VCaP (cell line): ENCODE results near the gene SDK1.
"Not testable (repeated sequence)": the region's sequence is repeated elsewhere in the genome, so short reads cannot be mapped to it uniquely, and the experiment has no call there.

Experiments
- H3K27ac ChIP-seq: fragments of 450-650 bp; 2 replicates; pipeline ENCODE4 v1.5.1; 2017
- TF ChIP-seq, protein P1 (sequence below): fragments of 450-650 bp; conservative IDR thresholded peaks from 2 replicates; pipeline ENCODE4 v1.5.1; 2017; ENCODE audit warnings: mild to moderate bottlenecking, moderate library complexity

SDK1 gene

DNA sequence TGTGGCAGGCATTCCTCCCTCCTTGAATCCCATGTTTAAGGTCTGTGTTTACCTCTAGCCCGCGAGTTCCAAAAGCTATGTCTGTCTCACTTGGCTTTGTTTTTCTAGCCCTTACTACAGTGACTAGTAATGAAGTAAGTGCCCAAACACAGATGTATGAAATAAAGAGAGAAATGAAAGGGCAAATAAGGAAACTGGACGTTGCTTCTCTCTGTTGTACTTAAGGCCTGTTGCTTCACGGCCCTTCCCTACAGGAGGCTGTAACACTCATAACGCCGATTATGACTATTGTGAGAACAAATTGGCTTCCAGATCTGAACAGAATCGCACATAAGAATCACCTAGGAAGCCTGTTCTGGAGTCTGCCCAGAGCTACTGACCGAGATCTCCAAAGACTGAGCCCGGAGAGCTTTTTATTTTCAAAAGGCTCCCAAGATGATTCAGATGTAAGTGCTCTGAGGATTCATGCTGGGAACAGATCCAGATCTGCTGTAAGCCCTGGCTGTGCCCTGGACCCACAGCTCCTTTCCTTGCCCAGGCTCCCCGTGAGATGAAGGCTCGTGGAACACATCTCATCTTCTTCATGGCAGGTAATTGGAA lies 432.6 kb downstream of the SDK1 start:
- TF ChIP-seq, protein P1, sequence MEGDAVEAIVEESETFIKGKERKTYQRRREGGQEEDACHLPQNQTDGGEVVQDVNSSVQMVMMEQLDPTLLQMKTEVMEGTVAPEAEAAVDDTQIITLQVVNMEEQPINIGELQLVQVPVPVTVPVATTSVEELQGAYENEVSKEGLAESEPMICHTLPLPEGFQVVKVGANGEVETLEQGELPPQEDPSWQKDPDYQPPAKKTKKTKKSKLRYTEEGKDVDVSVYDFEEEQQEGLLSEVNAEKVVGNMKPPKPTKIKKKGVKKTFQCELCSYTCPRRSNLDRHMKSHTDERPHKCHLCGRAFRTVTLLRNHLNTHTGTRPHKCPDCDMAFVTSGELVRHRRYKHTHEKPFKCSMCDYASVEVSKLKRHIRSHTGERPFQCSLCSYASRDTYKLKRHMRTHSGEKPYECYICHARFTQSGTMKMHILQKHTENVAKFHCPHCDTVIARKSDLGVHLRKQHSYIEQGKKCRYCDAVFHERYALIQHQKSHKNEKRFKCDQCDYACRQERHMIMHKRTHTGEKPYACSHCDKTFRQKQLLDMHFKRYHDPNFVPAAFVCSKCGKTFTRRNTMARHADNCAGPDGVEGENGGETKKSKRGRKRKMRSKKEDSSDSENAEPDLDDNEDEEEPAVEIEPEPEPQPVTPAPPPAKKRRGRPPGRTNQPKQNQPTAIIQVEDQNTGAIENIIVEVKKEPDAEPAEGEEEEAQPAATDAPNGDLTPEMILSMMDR = no peak
- H3K27ac ChIP-seq = no peak overlapping the region

DNA sequence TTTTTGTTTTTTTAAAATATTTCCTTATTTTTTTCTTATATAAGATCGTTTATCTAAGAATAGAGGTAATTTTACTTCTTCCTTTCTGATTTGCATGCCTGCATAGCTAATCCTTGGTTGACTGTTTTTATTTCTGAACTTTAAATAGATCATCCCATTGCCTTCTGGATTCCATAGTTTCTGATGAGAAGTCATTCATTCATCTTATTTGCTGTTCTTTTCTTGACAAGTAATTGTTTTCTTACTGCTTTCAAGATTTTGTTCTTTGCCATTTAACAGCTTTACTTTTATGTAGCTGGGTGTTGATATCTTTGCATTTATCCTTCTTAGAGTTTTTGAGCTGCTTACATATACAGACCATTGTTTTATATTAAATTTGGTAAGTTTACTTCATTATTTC lies 437.9 kb downstream of the SDK1 start:
- TF ChIP-seq, protein P1 = no peak
- H3K27ac ChIP-seq = no peak overlapping the region

DNA sequence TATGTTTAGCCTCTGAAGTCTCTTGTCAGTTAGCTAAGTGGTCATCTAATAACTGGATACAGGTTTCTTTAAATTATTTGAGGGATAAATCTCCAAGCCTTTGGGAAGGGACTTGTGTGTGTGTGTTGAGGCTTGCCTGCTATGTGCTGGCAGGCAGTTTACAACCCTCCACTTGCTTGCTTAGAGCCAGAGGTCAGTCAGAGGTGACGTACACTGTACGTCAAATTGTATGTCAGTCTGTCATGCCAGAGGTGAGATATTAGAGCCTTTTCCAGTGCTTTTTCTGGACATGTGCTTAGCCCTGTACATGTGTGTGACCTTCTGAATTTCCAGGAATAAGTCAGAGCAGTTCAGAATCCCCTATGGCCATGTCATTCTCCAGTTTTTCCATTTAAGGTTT lies 438.9 kb downstream of the SDK1 start:
- H3K27ac ChIP-seq = no peak overlapping the region
- TF ChIP-seq, protein P1 = no peak

DNA sequence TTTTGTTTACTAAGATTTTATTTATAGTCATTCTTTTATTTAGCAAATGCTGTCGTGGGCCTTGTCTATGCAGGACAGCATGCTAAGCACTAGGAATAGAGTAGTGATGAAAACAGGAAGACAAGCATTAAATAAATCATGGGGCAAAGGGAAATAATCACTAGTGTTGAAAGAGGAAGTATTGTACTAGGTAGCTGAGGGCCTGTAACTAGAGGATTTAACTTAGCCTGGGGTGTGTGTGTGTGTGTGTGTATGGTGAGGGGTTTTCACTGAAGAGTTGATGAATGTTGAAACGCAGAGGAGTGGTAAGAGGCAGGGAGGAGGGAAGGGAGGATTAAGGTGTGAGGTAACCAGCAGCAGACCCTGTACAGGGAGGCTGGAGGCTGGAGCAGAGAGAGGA lies 446.4 kb downstream of the SDK1 start:
- H3K27ac ChIP-seq = no peak overlapping the region
- TF ChIP-seq, protein P1 = no peak

DNA sequence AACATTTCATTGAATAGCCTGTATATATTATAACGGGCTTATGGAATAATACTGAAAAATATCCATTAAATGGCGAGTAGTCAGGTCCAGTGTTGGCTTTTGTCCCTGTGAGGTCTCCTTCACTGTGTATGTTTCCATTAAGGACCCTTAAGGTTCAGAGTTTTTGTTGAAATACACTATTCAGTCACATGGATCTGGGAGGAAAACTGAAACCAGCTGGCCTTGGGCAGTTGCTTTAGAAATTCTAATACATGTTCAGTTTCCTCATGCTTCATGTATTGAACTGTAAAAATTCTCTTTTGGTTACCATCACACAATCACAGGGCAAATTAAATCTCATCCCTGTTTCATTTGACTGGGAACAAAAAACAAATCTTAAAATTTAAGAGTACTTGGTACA lies 447.3 kb downstream of the SDK1 start:
- TF ChIP-seq, protein P1 = no peak
- no peak overlapping the region for H3K27ac ChIP-seq

DNA sequence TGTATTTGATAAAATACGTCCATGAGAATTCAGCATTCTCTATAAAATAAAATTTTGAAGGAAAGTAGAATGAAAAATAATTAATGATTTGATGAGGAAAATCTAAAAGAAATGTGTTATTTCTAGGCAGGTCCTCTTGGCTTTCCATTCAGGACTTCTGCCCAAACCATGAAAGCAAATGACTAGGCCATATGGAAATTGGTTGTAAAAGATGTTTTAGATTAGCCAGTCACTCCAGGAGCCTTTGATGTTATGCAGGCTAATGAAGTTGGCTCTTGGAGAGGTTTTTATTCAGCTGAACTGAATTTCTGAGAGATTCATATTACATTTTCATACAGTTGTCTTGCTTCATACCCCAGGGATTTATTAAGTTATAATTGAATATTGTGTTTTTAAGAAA lies 452.8 kb downstream of the SDK1 start:
- H3K27ac ChIP-seq = no peak overlapping the region
- TF ChIP-seq, protein P1 = no peak

DNA sequence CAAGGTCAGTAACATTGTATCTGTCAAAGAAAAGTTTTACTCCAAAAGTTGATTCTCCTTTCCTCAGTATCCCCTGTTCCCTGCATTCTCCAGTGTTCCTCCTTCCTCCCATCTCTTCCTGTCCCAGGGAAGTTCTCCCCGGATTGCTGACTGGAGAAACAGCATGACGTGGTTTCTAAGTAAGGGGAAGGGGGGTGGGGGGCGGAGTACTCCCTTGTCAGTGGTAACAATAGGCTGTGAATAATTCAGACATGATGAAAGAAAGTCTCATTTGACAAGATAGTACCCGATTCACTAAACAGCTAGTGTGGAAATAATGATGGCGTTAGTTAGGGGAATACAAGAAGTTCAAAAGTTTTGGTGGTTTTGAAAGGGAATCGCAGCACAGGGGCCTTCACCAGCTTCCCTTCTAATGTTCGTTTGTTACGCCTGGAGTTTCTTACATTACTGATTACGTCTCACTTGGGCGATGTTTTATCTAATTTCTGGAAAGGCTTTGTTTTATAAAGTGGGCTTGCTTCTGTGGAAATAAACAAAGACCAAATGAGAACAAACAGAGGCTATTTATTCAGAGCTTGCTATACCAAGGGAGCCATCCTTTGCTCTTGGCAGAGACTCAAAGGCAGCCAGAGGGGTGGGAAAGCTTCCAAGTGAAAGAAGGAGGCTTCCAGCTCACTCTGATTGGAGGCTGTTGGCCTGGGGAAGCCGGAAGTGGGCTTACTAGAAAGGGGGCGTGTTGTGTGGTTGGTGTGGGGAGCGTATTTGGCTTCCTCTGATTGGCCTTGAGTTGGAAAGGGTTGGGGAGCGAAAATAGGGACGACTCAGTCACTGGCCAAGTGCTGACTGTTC lies 453.7 kb downstream of the SDK1 start:
- H3K27ac ChIP-seq = peak overlapping the region; percentile 47
- TF ChIP-seq, protein P1 = no peak

DNA sequence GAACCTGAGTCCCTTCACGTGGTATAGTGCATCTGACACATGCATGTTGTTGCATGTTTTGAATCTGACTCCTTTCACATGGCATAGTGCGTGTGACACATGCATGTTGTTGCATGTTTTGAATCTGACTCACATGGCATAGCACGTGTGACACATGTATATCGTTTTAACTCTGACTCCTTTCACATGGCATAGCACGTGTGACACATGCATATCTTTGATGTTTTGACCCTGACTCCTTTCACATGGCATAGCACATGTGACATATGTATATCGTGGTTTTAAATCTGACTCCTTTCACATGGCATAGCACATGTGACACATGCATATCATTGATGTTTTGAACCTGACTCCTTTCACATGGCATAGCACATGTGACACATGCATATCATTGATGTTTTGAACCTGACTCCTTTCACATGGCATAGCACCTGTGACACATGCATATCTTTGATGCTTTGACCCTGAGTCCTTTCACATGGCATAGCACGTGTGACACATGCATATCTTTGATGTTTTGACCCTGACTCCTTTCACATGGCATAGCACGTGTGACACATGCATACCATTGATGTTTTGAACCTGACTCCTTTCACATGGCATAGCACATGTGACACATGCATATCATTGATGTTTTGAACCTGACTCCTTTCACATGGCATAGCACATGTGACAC lies 454.9 kb downstream of the SDK1 start:
- H3K27ac ChIP-seq = not testable (repeated sequence)
